ENCODE results near the gene TUBB.

TUBB gene

DNA sequence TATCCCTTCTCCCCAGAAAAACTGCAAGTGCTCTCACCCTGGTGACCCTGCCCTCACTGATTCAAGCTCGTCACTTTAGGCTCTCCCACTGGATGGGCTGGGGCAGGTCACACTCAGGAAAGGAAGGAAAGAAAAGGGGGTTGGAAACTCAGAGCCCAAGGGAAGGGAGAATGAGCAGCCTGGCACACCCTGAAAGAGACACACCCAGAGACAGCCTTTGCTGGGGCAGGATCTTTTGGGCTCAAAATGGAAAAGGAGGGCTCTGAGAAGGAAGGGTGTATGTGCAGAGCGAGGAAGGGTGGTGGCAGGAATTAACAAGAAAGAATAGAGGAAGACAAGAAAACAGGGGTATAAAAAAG is 36.2 kb upstream of the TUBB start:
- Histone ChIP-seq H3K9ac (ENCODE audit: low read length) (peak overlapping the region; percentile 95), H3K4me3 (ENCODE audit: low read depth, low read length, poor library complexity, severe bottlenecking) (peak overlapping the region; percentile 87), H3K36me3 (ENCODE audit: insufficient read depth, low read length) (peaks cover 10% of the 10 kb centered on the region; the same call in 1 of the 2 replicates), H2AFZ (ENCODE audit: low read length) (no peak overlapping the region), H4K20me1 (ENCODE audit: insufficient read depth, low read length) (no peaks in the 10 kb centered on the region), H3K9me2 (ENCODE audit: low read depth, low read length) (no peaks in the 10 kb centered on the region), H3K79me2 (ENCODE audit: insufficient read depth, low read length) (peaks cover 38% of the 10 kb centered on the region), H3K9me3 (ENCODE audit: low read length) (no peaks in the 10 kb centered on the region), H3K27ac (ENCODE audit: low read depth, low read length, poor library complexity, severe bottlenecking) (peak overlapping the region; percentile 95), H3K4me2 (ENCODE audit: low read length) (peak overlapping the region; percentile 75), H3K4me1 (ENCODE audit: insufficient read depth, low read length, severe bottlenecking) (peaks cover 82% of the 10 kb centered on the region), H3K27me3 (ENCODE audit: insufficient read depth, low read length) (no peaks in the 10 kb centered on the region), H3F3A (ENCODE audit: insufficient read depth, low read length) (peaks cover 18% of the 10 kb centered on the region)
- no peak for TF ChIP-seq EZH2 (IDR thresholded peaks at IDR 0.05; ENCODE audit: borderline replicate concordance, low read length)
- TF ChIP-seq, protein P1, sequence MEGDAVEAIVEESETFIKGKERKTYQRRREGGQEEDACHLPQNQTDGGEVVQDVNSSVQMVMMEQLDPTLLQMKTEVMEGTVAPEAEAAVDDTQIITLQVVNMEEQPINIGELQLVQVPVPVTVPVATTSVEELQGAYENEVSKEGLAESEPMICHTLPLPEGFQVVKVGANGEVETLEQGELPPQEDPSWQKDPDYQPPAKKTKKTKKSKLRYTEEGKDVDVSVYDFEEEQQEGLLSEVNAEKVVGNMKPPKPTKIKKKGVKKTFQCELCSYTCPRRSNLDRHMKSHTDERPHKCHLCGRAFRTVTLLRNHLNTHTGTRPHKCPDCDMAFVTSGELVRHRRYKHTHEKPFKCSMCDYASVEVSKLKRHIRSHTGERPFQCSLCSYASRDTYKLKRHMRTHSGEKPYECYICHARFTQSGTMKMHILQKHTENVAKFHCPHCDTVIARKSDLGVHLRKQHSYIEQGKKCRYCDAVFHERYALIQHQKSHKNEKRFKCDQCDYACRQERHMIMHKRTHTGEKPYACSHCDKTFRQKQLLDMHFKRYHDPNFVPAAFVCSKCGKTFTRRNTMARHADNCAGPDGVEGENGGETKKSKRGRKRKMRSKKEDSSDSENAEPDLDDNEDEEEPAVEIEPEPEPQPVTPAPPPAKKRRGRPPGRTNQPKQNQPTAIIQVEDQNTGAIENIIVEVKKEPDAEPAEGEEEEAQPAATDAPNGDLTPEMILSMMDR (IDR thresholded peaks at IDR 0.05; ENCODE audit: low read length) = no peak

- Histone ChIP-seq H2AFZ (ENCODE audit: low read length) (no peak overlapping the region), H3K4me1 (ENCODE audit: insufficient read depth, low read length, severe bottlenecking) (peaks cover 82% of the 10 kb centered on the region), H3K9me3 (ENCODE audit: low read length) (no peaks in the 10 kb centered on the region), H4K20me1 (ENCODE audit: insufficient read depth, low read length) (no peaks in the 10 kb centered on the region), H3K36me3 (ENCODE audit: insufficient read depth, low read length) (peaks cover 9% of the 10 kb centered on the region; the same call in 1 of the 2 replicates), H3K4me2 (ENCODE audit: low read length) (peak overlapping the region; percentile 75), H3K27ac (ENCODE audit: low read depth, low read length, poor library complexity, severe bottlenecking) (peak overlapping the region; percentile 95), H3K79me2 (ENCODE audit: insufficient read depth, low read length) (peaks cover 38% of the 10 kb centered on the region), H3K4me3 (ENCODE audit: low read depth, low read length, poor library complexity, severe bottlenecking) (peak overlapping the region; percentile 87), H3K9ac (ENCODE audit: low read length) (peak overlapping the region; percentile 95), H3F3A (ENCODE audit: insufficient read depth, low read length) (peaks cover 20% of the 10 kb centered on the region), H3K27me3 (ENCODE audit: insufficient read depth, low read length) (no peaks in the 10 kb centered on the region), H3K9me2 (ENCODE audit: low read depth, low read length) (no peaks in the 10 kb centered on the region)
- no peak for TF ChIP-seq EZH2 (IDR thresholded peaks at IDR 0.05; ENCODE audit: borderline replicate concordance, low read length)
- TF ChIP-seq, protein P1 (IDR thresholded peaks at IDR 0.05; ENCODE audit: low read length) = no peak
Observed at GRCh38 chr6:30684386-30685156, 35.6 kb upstream of the TUBB start.

DNA sequence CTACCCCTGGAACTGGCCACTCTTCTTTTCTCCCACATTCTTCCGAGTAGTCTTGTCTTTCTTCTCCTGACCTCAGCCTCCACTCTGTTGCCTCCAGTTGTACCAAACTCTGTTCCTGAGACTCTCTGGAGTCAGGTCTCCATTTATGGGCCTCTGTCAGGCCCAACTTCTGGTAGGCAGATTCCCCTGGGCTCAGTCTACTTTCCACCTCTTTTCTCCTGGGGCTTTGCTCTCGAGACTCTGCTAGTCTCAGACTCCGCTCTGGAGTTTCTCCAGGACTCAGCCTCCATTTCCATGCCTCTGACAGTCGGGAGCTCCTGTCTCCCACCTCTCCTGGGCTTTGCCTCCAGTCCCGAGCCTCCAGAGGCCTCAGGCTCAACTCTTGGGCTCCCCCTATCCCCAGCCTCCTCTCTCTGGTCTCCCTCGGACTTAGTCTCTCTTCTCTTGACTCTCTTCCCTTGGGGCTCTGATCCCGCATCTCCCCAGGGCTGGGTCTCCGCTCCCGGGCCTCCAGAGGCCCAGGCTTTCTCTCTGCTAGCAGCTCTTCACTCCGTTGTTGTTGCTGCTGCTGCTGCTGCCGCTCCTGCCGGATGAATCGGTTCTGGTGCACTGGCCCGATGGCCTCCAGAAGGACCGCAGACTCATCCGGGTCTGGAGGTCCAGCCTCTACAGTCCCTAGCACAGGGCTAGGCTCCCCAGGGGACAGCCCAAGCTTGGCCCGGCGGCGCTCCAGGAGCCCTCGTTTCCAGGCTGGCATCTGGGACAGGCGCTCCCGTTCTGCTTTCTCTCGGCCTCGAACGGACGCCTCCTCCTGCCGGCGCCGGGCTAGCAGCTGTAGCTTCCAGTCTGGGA is 34.8 kb upstream of the TUBB start:
- Histone ChIP-seq H3K79me2 (ENCODE audit: insufficient read depth, low read length) (peaks cover 38% of the 10 kb centered on the region), H3K27ac (ENCODE audit: low read depth, low read length, poor library complexity, severe bottlenecking) (peak overlapping the region; percentile 95), H3F3A (ENCODE audit: insufficient read depth, low read length) (peaks cover 21% of the 10 kb centered on the region), H3K9me2 (ENCODE audit: low read depth, low read length) (no peaks in the 10 kb centered on the region), H3K4me1 (ENCODE audit: insufficient read depth, low read length, severe bottlenecking) (peaks cover 82% of the 10 kb centered on the region), H3K9me3 (ENCODE audit: low read length) (no peaks in the 10 kb centered on the region), H4K20me1 (ENCODE audit: insufficient read depth, low read length) (no peaks in the 10 kb centered on the region), H3K36me3 (ENCODE audit: insufficient read depth, low read length) (peaks cover 3% of the 10 kb centered on the region; the same call in 1 of the 2 replicates), H3K27me3 (ENCODE audit: insufficient read depth, low read length) (no peaks in the 10 kb centered on the region), H3K9ac (ENCODE audit: low read length) (peak overlapping the region; percentile 95), H2AFZ (ENCODE audit: low read length) (no peak overlapping the region), H3K4me3 (ENCODE audit: low read depth, low read length, poor library complexity, severe bottlenecking) (peak overlapping the region; percentile 87), H3K4me2 (ENCODE audit: low read length) (peak overlapping the region; percentile 75)
- TF ChIP-seq, protein P1 (IDR thresholded peaks at IDR 0.05; ENCODE audit: low read length) = peak; percentile 42
- TF ChIP-seq EZH2 (IDR thresholded peaks at IDR 0.05; ENCODE audit: borderline replicate concordance, low read length) = no peak

Measured in OCI-LY1 (cell line).